ENCODE results near the gene EID2. TPM values are rescaled to one million over a fixed set of nuclear protein-coding genes. Genes with fewer than 3 reads are reported as not detected.

Gene EID2
- total and polyA plus RNA-seq, 2 of the 13 experiments (the other 11 are each of a cell fraction or from before 2014, with no cell fraction given), result 3.7 to 14.1 TPM

GRCh38 chr19:39539518-39540332 lies at the start of gene EID2 (continued):
- TF ChIP-seq SRSF9 (IDR thresholded peaks at IDR 0.05; ENCODE audit: borderline replicate concordance, insufficient read depth, low read depth, low read length, poor library complexity, severe bottlenecking), result no peak
- no peak for TF ChIP-seq BHLHE40 (IDR thresholded peaks at IDR 0.05; ENCODE audit: low read length)
- no peak for TF ChIP-seq ATM (IDR thresholded peaks at IDR 0.05; ENCODE audit: borderline replicate concordance)
- 0 out of 2 replicates have a peak, but pooled peaks have one; percentile 36 for TF ChIP-seq HOMEZ (CRISPR knock-in tag; IDR thresholded peaks at IDR 0.05; ENCODE audit: low read depth)
- no peak for TF ChIP-seq SRSF1 (optimal IDR thresholded peaks at IDR 0.05; ENCODE audit: low read depth, low read length)
- TF ChIP-seq BCL6 (CRISPR knock-in tag; IDR thresholded peaks at IDR 0.05), result no peak
- TF ChIP-seq RNF219 (CRISPR knock-in tag; IDR thresholded peaks at IDR 0.05), result no peak
- no peak for TF ChIP-seq ARID2 (CRISPR knock-in tag; IDR thresholded peaks at IDR 0.05; ENCODE audit: borderline replicate concordance)
- peak; percentile 59; the same call in 1 of the 2 replicates for TF ChIP-seq ZNF691 (CRISPR knock-in tag; IDR thresholded peaks at IDR 0.05; ENCODE audit: borderline replicate concordance, low read depth)
- TF ChIP-seq ONECUT2 (CRISPR knock-in tag; IDR thresholded peaks at IDR 0.05), result no peak
- TF ChIP-seq ELF3 (CRISPR knock-in tag; IDR thresholded peaks at IDR 0.05), result no peak
- no peak for TF ChIP-seq MTF2 (CRISPR knock-in tag; IDR thresholded peaks at IDR 0.05; ENCODE audit: borderline replicate concordance)
- no peak for TF ChIP-seq ETV6 (CRISPR knock-in tag; conservative IDR thresholded peaks at IDR 0.05)
- no peak for TF ChIP-seq ZFP82 (CRISPR knock-in tag; IDR thresholded peaks at IDR 0.05; ENCODE audit: borderline replicate concordance)
- TF ChIP-seq ZNF496 (CRISPR knock-in tag; IDR thresholded peaks at IDR 0.05; ENCODE audit: insufficient replicate concordance), result no peak
- 0 out of 2 replicates have a peak, but pooled peaks have one; percentile 43 for TF ChIP-seq ZNF772 (CRISPR knock-in tag; IDR thresholded peaks at IDR 0.05)
- TF ChIP-seq ATF5 (CRISPR knock-in tag; IDR thresholded peaks at IDR 0.05; ENCODE audit: low read depth), result no peak
- TF ChIP-seq GMEB2 (CRISPR knock-in tag; IDR thresholded peaks at IDR 0.05; ENCODE audit: low read depth), result 0 out of 2 replicates have a peak, but pooled peaks have one; percentile 12
- TF ChIP-seq ZNF33A (CRISPR knock-in tag; IDR thresholded peaks at IDR 0.05; ENCODE audit: borderline replicate concordance), result no peak
- TF ChIP-seq SSRP1 (CRISPR knock-in tag; IDR thresholded peaks at IDR 0.05), result no peak

Data from HepG2 (cell line).